K562 treated with DMSO at 1 percent for 24 hours (cell line): ENCODE measurements around the gene ADM2. TPM values are rescaled to one million over a fixed set of nuclear protein-coding genes. Genes with fewer than 3 reads are reported as not detected.

Experiments
- total RNA-seq: library from RNA; unstranded; fragments of 300-600 nt; gene quantifications from 2 replicates; pipeline ENCODE4 v1.2.3, GENCODE V29; 2022; ENCODE audit warnings: low read depth; ENCODE audit not compliant: insufficient read depth

The ADM2 gene
- 12.9 and 14.0 TPM in 2 replicates for total RNA-seq

GRCh38 chr22:50481440-50482106 is at the start of gene ADM2:
ADM2 (plus strand) TSS chr22:50481543; CDS start chr22:50481848, 305 bp downstream.

GRCh38 chr22:50474710-50475651 is 6.4 kb upstream of the ADM2 start, which contains the start of gene SBF1:
SBF1 (minus strand) TSS chr22:50475035; CDS start chr22:50474840, 195 bp downstream.

GRCh38 chr22:50486561-50487289 is 5.4 kb downstream of the ADM2 start, which contains the start of gene MIOX:
MIOX (plus strand) TSS chr22:50486859; CDS start chr22:50486898, 39 bp downstream.

GRCh38 chr22:50507421-50507990 is 26.2 kb downstream of the ADM2 start, which contains the start of gene LMF2:
LMF2 (minus strand) TSS chr22:50507702; CDS start chr22:50507675, 27 bp downstream.

GRCh38 chr22:50507991-50508884 is 26.9 kb downstream of the ADM2 start, which contains the start of gene NCAPH2:
NCAPH2 (plus strand) TSS chr22:50508224; CDS start chr22:50508338, 114 bp downstream.

GRCh38 chr22:50525104-50525857 is 43.9 kb downstream of the ADM2 start, which contains the start of gene SCO2:
SCO2 (minus strand) TSS chr22:50525598; CDS start chr22:50524411, 1,187 bp downstream.

GRCh38 chr22:50529897-50530579 is 48.7 kb downstream of the ADM2 start, which contains the start of gene TYMP:
TYMP (minus strand) TSS chr22:50530012; CDS start chr22:50529709, 303 bp downstream.

Other genes with a start within 250 kb of the ADM2 start
- 29.5 and 37.4 TPM in 2 replicates for gene TUBGCP6, start 236.5 kb upstream of the ADM2 start, total RNA-seq
- gene HDAC10, start 230.3 kb upstream of the ADM2 start, total RNA-seq = 34.8 and 39.7 TPM in 2 replicates
- 26.2 and 28.0 TPM in 2 replicates for gene MAPK12, start 219.9 kb upstream of the ADM2 start, total RNA-seq
- gene MAPK11, start 211.2 kb upstream of the ADM2 start, total RNA-seq = 7.6 and 10.1 TPM in 2 replicates
- 34.9 and 38.8 TPM in 2 replicates for gene PLXNB2, start 173.9 kb upstream of the ADM2 start, total RNA-seq
- gene DENND6B, start 154.5 kb upstream of the ADM2 start, total RNA-seq = 2.9 and 3.5 TPM in 2 replicates
- 61.9 and 66.5 TPM in 2 replicates for gene PPP6R2, start 138.2 kb upstream of the ADM2 start, total RNA-seq
- 69.1 and 76.1 TPM in 2 replicates for gene SBF1, start 6.5 kb upstream of the ADM2 start, total RNA-seq
- gene MIOX, start 5.3 kb downstream of the ADM2 start, total RNA-seq = not detected in 2 replicates
- 72.9 and 74.8 TPM in 2 replicates for gene LMF2, start 26.2 kb downstream of the ADM2 start, total RNA-seq
- 67.3 and 87.7 TPM in 2 replicates for gene NCAPH2, start 26.7 kb downstream of the ADM2 start, total RNA-seq
- gene SCO2, start 44.1 kb downstream of the ADM2 start, total RNA-seq = 3.4 and 6.5 TPM in 2 replicates
- gene TYMP, start 48.5 kb downstream of the ADM2 start, total RNA-seq = 2.3 and 3.7 TPM in 2 replicates
- 5.1 and 7.9 TPM in 2 replicates for gene KLHDC7B, start 64.4 kb downstream of the ADM2 start, total RNA-seq
- gene SYCE3, start 81.4 kb downstream of the ADM2 start, total RNA-seq = not detected in 2 replicates
- gene CPT1B, start 96.9 kb downstream of the ADM2 start, total RNA-seq = 6.1 and 6.2 TPM in 2 replicates
- 10.0 and 15.3 TPM in 2 replicates for gene CHKB, start 101.3 kb downstream of the ADM2 start, total RNA-seq
- gene MAPK8IP2, start 119.2 kb downstream of the ADM2 start, total RNA-seq = 1.1 and 1.8 TPM in 2 replicates
- 23.1 and 29.4 TPM in 2 replicates for gene ARSA, start 146.6 kb downstream of the ADM2 start, total RNA-seq
- gene SHANK3, start 191.3 kb downstream of the ADM2 start, total RNA-seq = 0.13 TPM in 2 replicates